ENCODE measurements around the gene PLPPR4. TPM values are rescaled to one million over a fixed set of nuclear protein-coding genes. Genes with fewer than 3 reads are reported as not detected.

Gene PLPPR4
- total RNA-seq, 4 donors from 2014 or later, result 0.84 to 8.8 (median 2.0) TPM

DNA sequence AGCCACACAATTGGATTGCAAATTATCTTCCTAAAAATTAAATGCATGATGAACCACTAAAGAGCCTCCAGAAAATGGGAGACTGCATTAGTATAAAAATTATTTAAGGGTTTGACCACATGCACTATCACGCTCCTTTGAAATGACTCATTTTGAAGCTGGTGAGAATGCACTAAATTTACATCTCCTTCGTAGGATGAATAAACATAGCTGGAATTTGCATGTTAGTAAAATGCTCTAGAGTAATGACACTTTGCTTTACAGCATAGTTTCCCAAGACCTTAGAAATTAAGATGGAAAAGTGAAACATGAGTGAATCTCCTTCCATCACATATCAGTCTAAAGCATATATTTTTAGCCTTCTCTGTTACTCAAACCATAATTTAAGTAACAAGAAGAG, 2.4 kb downstream of the PLPPR4 start:
- TF ChIP-seq, protein P1, sequence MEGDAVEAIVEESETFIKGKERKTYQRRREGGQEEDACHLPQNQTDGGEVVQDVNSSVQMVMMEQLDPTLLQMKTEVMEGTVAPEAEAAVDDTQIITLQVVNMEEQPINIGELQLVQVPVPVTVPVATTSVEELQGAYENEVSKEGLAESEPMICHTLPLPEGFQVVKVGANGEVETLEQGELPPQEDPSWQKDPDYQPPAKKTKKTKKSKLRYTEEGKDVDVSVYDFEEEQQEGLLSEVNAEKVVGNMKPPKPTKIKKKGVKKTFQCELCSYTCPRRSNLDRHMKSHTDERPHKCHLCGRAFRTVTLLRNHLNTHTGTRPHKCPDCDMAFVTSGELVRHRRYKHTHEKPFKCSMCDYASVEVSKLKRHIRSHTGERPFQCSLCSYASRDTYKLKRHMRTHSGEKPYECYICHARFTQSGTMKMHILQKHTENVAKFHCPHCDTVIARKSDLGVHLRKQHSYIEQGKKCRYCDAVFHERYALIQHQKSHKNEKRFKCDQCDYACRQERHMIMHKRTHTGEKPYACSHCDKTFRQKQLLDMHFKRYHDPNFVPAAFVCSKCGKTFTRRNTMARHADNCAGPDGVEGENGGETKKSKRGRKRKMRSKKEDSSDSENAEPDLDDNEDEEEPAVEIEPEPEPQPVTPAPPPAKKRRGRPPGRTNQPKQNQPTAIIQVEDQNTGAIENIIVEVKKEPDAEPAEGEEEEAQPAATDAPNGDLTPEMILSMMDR (IDR thresholded peaks at IDR 0.05), result no peak
- ATAC-seq (ENCODE audit: low FRiP score) (no peak), DNase-seq (ENCODE audit: low spot score) (no peak)

DNA sequence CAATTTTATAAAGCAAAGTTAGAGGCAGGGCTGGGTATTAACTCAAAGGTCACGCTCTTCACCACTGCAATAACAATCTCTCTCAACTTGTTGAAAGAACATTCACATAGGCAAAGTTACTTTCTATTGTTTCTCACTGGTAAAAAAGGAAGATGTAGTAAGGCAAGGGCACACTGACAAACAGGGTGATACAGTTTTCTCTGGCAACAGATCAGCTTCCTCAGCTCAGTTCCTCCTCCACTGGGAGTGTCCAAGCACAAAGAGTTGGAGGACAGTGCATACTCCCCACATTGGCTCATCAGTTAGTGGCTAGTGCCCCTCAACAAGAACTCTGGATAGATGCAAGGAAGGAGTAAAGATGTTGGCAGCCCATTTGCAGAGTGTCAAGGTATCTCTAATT, 3.7 kb downstream of the PLPPR4 start:
- no peak for DNase-seq (ENCODE audit: low spot score)
- TF ChIP-seq, protein P1 (IDR thresholded peaks at IDR 0.05), result no peak
- ATAC-seq (ENCODE audit: low FRiP score), result no peak

DNA sequence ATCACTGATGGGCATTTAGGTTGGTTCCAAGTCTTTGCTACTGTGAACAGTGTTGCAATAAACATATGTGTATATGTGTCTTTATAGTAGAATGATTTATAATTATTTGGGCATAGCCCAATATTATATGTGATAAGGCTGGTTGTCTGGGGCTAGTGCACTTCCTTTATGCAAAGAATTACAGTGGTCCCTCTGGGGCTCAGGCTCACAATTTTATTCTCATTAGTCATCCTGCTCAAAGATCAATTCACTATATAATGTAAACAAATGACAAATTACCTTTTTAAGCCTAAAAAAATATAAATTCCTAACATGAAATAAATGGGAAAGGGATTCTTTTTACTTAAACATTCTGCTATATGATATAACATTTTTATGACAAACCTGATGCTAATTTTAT, 5.0 kb downstream of the PLPPR4 start:
- ATAC-seq (ENCODE audit: low FRiP score) (no peak), DNase-seq (ENCODE audit: low spot score) (no peak)
- TF ChIP-seq, protein P1 (IDR thresholded peaks at IDR 0.05), result no peak

DNA sequence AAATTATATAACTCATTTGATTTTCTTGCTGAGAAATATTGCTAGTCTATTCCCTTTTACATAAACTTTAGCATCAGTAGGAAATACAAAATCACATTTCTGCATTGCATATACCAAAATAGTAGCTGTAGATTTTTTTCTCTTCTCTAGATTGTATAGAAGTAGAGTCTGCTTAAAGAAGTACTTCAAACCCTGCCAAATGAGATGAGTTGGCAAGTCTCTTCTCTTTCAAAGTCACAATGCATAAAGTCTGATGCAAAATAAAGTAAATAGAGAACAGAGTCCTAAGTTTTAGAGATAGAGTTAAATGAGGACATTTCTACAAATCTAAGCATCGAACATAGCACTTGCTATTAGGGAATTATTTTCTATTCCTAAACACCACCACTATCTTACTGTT, 6.4 kb downstream of the PLPPR4 start:
- DNase-seq (ENCODE audit: low spot score) (no peak), ATAC-seq (ENCODE audit: low FRiP score) (no peak)
- TF ChIP-seq, protein P1 (IDR thresholded peaks at IDR 0.05), result no peak

DNA sequence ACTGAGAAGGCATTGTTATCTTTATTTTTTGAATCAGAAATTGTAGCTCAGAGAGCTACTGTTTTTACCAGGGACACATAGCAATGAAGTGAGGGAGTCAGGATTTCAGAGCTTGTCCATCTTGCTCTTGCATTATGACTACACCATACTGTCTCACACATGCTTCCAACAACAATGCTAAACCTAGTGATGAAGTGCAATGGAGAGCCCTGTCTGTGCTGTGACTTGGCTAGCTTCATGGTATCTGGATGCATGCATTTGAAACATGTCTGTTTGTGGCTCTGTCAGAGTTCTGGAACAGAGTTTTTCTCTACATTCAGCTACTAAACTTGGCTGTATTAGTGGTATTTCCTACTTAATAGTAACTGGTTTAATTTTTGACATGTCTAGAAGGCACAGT, 7.0 kb downstream of the PLPPR4 start:
- TF ChIP-seq, protein P1 (IDR thresholded peaks at IDR 0.05), result no peak
- DNase-seq (ENCODE audit: low spot score), result no peak
- ATAC-seq (ENCODE audit: low FRiP score), result no peak

DNA sequence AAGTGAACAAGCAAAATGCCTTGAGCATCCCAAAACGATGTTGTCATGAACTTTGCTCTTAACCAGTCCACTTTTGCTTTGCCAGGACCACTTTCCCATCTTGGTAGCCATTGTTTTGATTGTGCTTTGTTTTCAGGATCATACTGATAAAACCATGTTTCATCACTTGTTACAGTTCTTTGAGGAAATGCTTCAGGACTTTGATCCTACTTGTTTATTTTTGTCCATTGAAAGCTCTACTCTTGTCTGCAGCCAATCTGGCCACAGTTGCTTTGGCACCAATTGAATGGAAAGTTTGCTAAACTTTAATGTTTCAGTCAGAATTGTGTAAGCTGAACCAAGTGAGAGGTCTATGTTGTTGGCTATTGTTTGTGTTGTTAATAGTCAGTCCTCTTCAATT, 12.8 kb downstream of the PLPPR4 start:
- DNase-seq (ENCODE audit: low spot score), result no peak
- ATAC-seq (ENCODE audit: low FRiP score), result no peak
- TF ChIP-seq, protein P1 (IDR thresholded peaks at IDR 0.05), result no peak

DNA sequence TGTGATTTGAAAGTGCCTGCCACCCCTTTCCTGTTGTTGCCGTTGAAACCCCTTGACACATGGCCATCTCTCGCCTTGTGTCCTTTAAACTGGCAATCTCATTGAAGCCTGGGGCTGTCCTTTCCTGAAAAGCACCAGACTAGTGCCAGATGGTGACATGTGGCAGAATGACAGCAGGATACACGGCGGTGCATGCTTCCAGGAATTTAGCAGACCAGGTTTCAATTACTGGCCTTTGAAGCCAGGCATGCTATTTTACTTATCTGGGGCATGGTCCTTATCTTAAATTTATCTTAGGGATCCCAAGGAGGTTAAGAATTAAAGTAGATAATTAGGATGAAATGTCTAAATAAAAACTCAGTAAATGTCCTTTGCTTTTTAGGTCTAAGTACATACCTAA, 15.2 kb downstream of the PLPPR4 start:
- no peak for ATAC-seq (ENCODE audit: low FRiP score)
- TF ChIP-seq, protein P1 (IDR thresholded peaks at IDR 0.05), result no peak
- DNase-seq (ENCODE audit: low spot score), result no peak
